K562 (cell line): ENCODE results near the gene INO80.

Experiments used
- FOXK2 ChIP-seq, 2 experiments: fragments of 450-650 bp; IDR thresholded peaks in 1 of 2; conservative IDR thresholded peaks in 1 of 2; 2 replicates each; pipeline ENCODE4 v1.6.1; 2016; ENCODE audit warnings: low read depth in 2 of 2, mild to moderate bottlenecking in 1 of 2
- KAT2B ChIP-seq: IDR thresholded peaks from one replicate; pipeline ENCODE4 v1.6.1; 2012; ENCODE audit warnings: low read depth, mild to moderate bottlenecking, control low read depth, inconsistent platforms, low read length, moderate library complexity
- KLF13 ChIP-seq: fragments of 450-650 bp; IDR thresholded peaks from 2 replicates; pipeline ENCODE4 v1.6.1; 2016; ENCODE audit warnings: missing genetic modification characterization, low read depth, mild to moderate bottlenecking, missing compliant biosample characterization, moderate library complexity, borderline replicate concordance
- MCM5 ChIP-seq: fragments of 450-650 bp; IDR thresholded peaks from 2 replicates; pipeline ENCODE4 v1.6.1; 2016; ENCODE audit warnings: low read depth
- SRSF7 ChIP-seq: fragments of 200-400 bp; formaldehyde crosslinking; optimal IDR thresholded peaks from 2 replicates; pipeline ENCODE3; 2017; ENCODE audit warnings: mild to moderate bottlenecking, low read depth, low read length
- ZNF121 ChIP-seq: sonication (generic); formaldehyde crosslinking; conservative IDR thresholded peaks from 2 replicates; pipeline ENCODE4 v1.8.0; 2022; ENCODE audit warnings: missing genetic modification reagents

DNA sequence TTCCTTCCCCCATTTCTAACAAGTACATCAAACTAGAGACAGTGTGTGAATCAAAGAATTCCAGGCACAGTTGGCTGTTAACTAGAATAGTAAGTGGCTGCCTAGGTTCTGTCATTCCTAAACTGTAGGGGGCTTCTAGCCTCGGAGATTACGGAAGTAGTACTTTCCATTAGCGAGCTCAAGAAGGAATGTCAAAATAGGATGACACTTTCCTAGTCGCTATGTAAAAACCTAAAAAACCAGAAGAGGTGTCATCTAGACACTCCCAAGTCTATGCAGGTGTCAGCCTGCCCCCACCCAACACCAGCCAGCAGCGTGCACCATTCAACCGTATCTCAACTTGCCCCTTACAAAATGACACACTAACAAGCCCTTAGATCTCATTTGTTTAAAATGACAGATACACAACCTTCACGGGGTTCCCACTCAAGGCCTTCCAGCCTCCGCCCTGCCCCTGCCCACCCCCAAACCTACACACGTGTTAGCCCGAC lies 874 bp downstream of the INO80 start:
- no peak for TF ChIP-seq SRSF7
- TF ChIP-seq KAT2B, result no peak
- TF ChIP-seq KLF13 (tag), result no peak
- no peak for TF ChIP-seq MCM5
- no peak for TF ChIP-seq ZNF121 (CRISPR knock-in tag)
- TF ChIP-seq FOXK2 (conservative IDR thresholded peaks at IDR 0.05 in 1 of 2, IDR thresholded peaks at IDR 0.05 in 1 of 2; ENCODE audit: low read depth in 2 of 2), result no peak
